Activated naive CD4-positive, alpha-beta T cell treated with anti-CD3 and anti-CD28 coated beads, Interleukin-2, amount 50 U/mL, for 24 hours (primary cell): ENCODE data around the gene OR2D2.
"Not testable (repeated sequence)": the region's sequence is repeated elsewhere in the genome, so short reads cannot be mapped to it uniquely, and the experiment has no call there.

Experiments used
- H3K27ac Mint-ChIP-seq: one replicate; pipeline ENCODE4 v1.8.0; 2021; ENCODE audit warnings: mild to moderate bottlenecking, mixed read lengths
- H3K27me3 Mint-ChIP-seq: one replicate; pipeline ENCODE4 v1.8.0; 2021; ENCODE audit warnings: mixed read lengths
- H3K36me3 Mint-ChIP-seq: one replicate; pipeline ENCODE4 v1.8.0; 2021; ENCODE audit warnings: mixed read lengths
- H3K4me1 Mint-ChIP-seq: one replicate; pipeline ENCODE4 v1.8.0; 2021; ENCODE audit warnings: mixed read lengths
- H3K4me3 Mint-ChIP-seq: one replicate; pipeline ENCODE4 v1.8.0; 2021; ENCODE audit warnings: mild to moderate bottlenecking, mixed read lengths
- H3K9me3 Mint-ChIP-seq: one replicate; pipeline ENCODE4 v1.8.0; 2021; ENCODE audit warnings: mixed read lengths

Gene OR2D2

GRCh38 chr11:6898911-6899310, 6.6 kb upstream of the OR2D2 start:
- Mint-ChIP-seq H3K9me3 (no peaks in the 10 kb centered on the region), H3K27ac (no peak overlapping the region), H3K36me3 (no peaks in the 10 kb centered on the region), H3K4me3 (no peak overlapping the region), H3K4me1 (no peaks in the 10 kb centered on the region), H3K27me3 (peaks cover 20% of the 10 kb centered on the region)

GRCh38 chr11:6895010-6895409, 2.7 kb upstream of the OR2D2 start:
- no peak overlapping the region for H3K4me3 Mint-ChIP-seq
- no peak overlapping the region for H3K27ac Mint-ChIP-seq
- H3K4me1 Mint-ChIP-seq, result no peaks in the 10 kb centered on the region
- no peaks in the 10 kb centered on the region for H3K9me3 Mint-ChIP-seq
- peaks cover 26% of the 10 kb centered on the region for H3K27me3 Mint-ChIP-seq
- H3K36me3 Mint-ChIP-seq, result no peaks in the 10 kb centered on the region

GRCh38 chr11:6894097-6894496, 1.8 kb upstream of the OR2D2 start:
- H3K4me3 Mint-ChIP-seq, result no peak overlapping the region
- peaks cover 7% of the 10 kb centered on the region for H3K9me3 Mint-ChIP-seq
- H3K4me1 Mint-ChIP-seq, result no peaks in the 10 kb centered on the region
- peaks cover 26% of the 10 kb centered on the region for H3K27me3 Mint-ChIP-seq
- no peaks in the 10 kb centered on the region for H3K36me3 Mint-ChIP-seq
- H3K27ac Mint-ChIP-seq, result no peak overlapping the region

- Mint-ChIP-seq H3K4me1 (no peaks in the 10 kb centered on the region), H3K9me3 (peaks cover 7% of the 10 kb centered on the region), H3K27me3 (peaks cover 17% of the 10 kb centered on the region), H3K36me3 (no peaks in the 10 kb centered on the region), H3K27ac (no peak overlapping the region), H3K4me3 (no peak overlapping the region)
Observed at GRCh38 chr11:6889835-6890234, 2.5 kb downstream of the OR2D2 start.

- H3K27ac Mint-ChIP-seq, result no peak overlapping the region
- H3K4me1 Mint-ChIP-seq, result no peaks in the 10 kb centered on the region
- no peaks in the 10 kb centered on the region for H3K36me3 Mint-ChIP-seq
- no peak overlapping the region for H3K4me3 Mint-ChIP-seq
- H3K9me3 Mint-ChIP-seq, result peaks cover 7% of the 10 kb centered on the region
- peaks cover 19% of the 10 kb centered on the region for H3K27me3 Mint-ChIP-seq
Observed at GRCh38 chr11:6888830-6889229, 3.5 kb downstream of the OR2D2 start.

- not testable (repeated sequence) for H3K9me3 Mint-ChIP-seq, H3K36me3 Mint-ChIP-seq, H3K27ac Mint-ChIP-seq, H3K4me1 Mint-ChIP-seq, H3K4me3 Mint-ChIP-seq
- H3K27me3 Mint-ChIP-seq, result peaks cover 24% of the 10 kb centered on the region
Observed at GRCh38 chr11:6887711-6888110, 4.6 kb downstream of the OR2D2 start.

- Mint-ChIP-seq H3K4me1 (no peaks in the 10 kb centered on the region), H3K9me3 (no peaks in the 10 kb centered on the region), H3K27ac (no peak overlapping the region), H3K4me3 (no peak overlapping the region), H3K27me3 (peaks cover 22% of the 10 kb centered on the region), H3K36me3 (no peaks in the 10 kb centered on the region)
Observed at GRCh38 chr11:6882751-6883150, 9.5 kb downstream of the OR2D2 start.

GRCh38 chr11:6876914-6877313, 15.4 kb downstream of the OR2D2 start:
- no peaks in the 10 kb centered on the region for H3K36me3 Mint-ChIP-seq
- no peaks in the 10 kb centered on the region for H3K4me1 Mint-ChIP-seq
- no peaks in the 10 kb centered on the region for H3K9me3 Mint-ChIP-seq
- H3K27me3 Mint-ChIP-seq, result peaks cover 7% of the 10 kb centered on the region
- H3K4me3 Mint-ChIP-seq, result no peak overlapping the region
- no peak overlapping the region for H3K27ac Mint-ChIP-seq

- no peaks in the 10 kb centered on the region for H3K4me1 Mint-ChIP-seq
- H3K27me3 Mint-ChIP-seq, result peaks cover 9% of the 10 kb centered on the region
- H3K27ac Mint-ChIP-seq, result no peak within 1 kb of the TSS
- H3K9me3 Mint-ChIP-seq, result no peaks in the 10 kb centered on the region
- H3K36me3 Mint-ChIP-seq, result no peaks in the 10 kb centered on the region
- no peak within 1 kb of the TSS for H3K4me3 Mint-ChIP-seq
Observed at GRCh38 chr11:6876325-6876724, 16.0 kb downstream of the OR2D2 start, which contains the start of gene OR10A4. OR10A4 (plus strand) TSS chr11:6876625; CDS start chr11:6876648, 23 bp downstream.

GRCh38 chr11:6875761-6876160, 16.5 kb downstream of the OR2D2 start:
- Mint-ChIP-seq H3K27me3 (peaks cover 11% of the 10 kb centered on the region), H3K36me3 (no peaks in the 10 kb centered on the region), H3K4me3 (no peak overlapping the region), H3K9me3 (no peaks in the 10 kb centered on the region), H3K4me1 (no peaks in the 10 kb centered on the region), H3K27ac (no peak overlapping the region)

- Mint-ChIP-seq H3K9me3 (no peaks in the 10 kb centered on the region), H3K36me3 (no peaks in the 10 kb centered on the region), H3K27ac (no peak overlapping the region), H3K27me3 (peaks cover 3% of the 10 kb centered on the region), H3K4me3 (no peak overlapping the region), H3K4me1 (no peaks in the 10 kb centered on the region)
Observed at GRCh38 chr11:6871278-6871677, 21.0 kb downstream of the OR2D2 start.

- Mint-ChIP-seq H3K36me3 (no peaks in the 10 kb centered on the region), H3K27ac (peak overlapping the region; percentile 19), H3K4me3 (no peak overlapping the region), H3K4me1 (no peaks in the 10 kb centered on the region), H3K9me3 (peaks cover 5% of the 10 kb centered on the region), H3K27me3 (peaks cover 15% of the 10 kb centered on the region)
Observed at GRCh38 chr11:6864438-6864837, 27.9 kb downstream of the OR2D2 start.

- H3K27ac Mint-ChIP-seq, result no peak within 1 kb of the TSS
- no peaks in the 10 kb centered on the region for H3K4me1 Mint-ChIP-seq
- H3K9me3 Mint-ChIP-seq, result peaks cover 7% of the 10 kb centered on the region
- H3K4me3 Mint-ChIP-seq, result no peak within 1 kb of the TSS
- peaks cover 16% of the 10 kb centered on the region for H3K27me3 Mint-ChIP-seq
- H3K36me3 Mint-ChIP-seq, result no peaks in the 10 kb centered on the region
Observed at GRCh38 chr11:6862961-6863360, 29.3 kb downstream of the OR2D2 start, which contains the start of gene OR10A2. OR10A2 (plus strand) TSS chr11:6863057; CDS start chr11:6869755, 6,698 bp downstream.

GRCh38 chr11:6856871-6857270, 35.4 kb downstream of the OR2D2 start:
- Mint-ChIP-seq H3K27ac (no peak overlapping the region), H3K4me1 (no peaks in the 10 kb centered on the region), H3K36me3 (peaks cover 2% of the 10 kb centered on the region), H3K9me3 (peaks cover 13% of the 10 kb centered on the region), H3K27me3 (peaks cover 14% of the 10 kb centered on the region), H3K4me3 (no peak overlapping the region)

- peaks cover 2% of the 10 kb centered on the region for H3K36me3 Mint-ChIP-seq
- H3K27me3 Mint-ChIP-seq, result peaks cover 10% of the 10 kb centered on the region
- peaks cover 17% of the 10 kb centered on the region for H3K9me3 Mint-ChIP-seq
- H3K4me3 Mint-ChIP-seq, result no peak overlapping the region
- H3K4me1 Mint-ChIP-seq, result no peaks in the 10 kb centered on the region
- H3K27ac Mint-ChIP-seq, result no peak overlapping the region
Observed at GRCh38 chr11:6855971-6856541, 36.2 kb downstream of the OR2D2 start.

GRCh38 chr11:6854801-6855200, 37.5 kb downstream of the OR2D2 start:
- not testable (repeated sequence) for H3K4me1 Mint-ChIP-seq, H3K27ac Mint-ChIP-seq, H3K27me3 Mint-ChIP-seq, H3K36me3 Mint-ChIP-seq, H3K4me3 Mint-ChIP-seq
- peaks cover 15% of the 10 kb centered on the region for H3K9me3 Mint-ChIP-seq

- H3K27me3 Mint-ChIP-seq, result peaks cover 8% of the 10 kb centered on the region
- no peak overlapping the region for H3K27ac Mint-ChIP-seq
- H3K4me3 Mint-ChIP-seq, result no peak overlapping the region
- peaks cover 9% of the 10 kb centered on the region for H3K9me3 Mint-ChIP-seq
- H3K36me3 Mint-ChIP-seq, result peaks cover 2% of the 10 kb centered on the region
- H3K4me1 Mint-ChIP-seq, result no peaks in the 10 kb centered on the region
Observed at GRCh38 chr11:6850526-6850925, 41.8 kb downstream of the OR2D2 start.
